HG03095 (cell line): ENCODE measurements around the gene OR4K2.
"Not testable (repeated sequence)": the region's sequence is repeated elsewhere in the genome, so short reads cannot be mapped to it uniquely, and the experiment has no call there.

Experiments used
- ATAC-seq: cut with Tn5 transposase; IDR thresholded peaks from one replicate; pipeline ENCODE4 v1.9.1; 2021; ENCODE audit warnings: moderate library complexity; ENCODE audit not compliant: unreplicated experiment

OR4K2 gene, protein sequence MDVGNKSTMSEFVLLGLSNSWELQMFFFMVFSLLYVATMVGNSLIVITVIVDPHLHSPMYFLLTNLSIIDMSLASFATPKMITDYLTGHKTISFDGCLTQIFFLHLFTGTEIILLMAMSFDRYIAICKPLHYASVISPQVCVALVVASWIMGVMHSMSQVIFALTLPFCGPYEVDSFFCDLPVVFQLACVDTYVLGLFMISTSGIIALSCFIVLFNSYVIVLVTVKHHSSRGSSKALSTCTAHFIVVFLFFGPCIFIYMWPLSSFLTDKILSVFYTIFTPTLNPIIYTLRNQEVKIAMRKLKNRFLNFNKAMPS

DNA sequence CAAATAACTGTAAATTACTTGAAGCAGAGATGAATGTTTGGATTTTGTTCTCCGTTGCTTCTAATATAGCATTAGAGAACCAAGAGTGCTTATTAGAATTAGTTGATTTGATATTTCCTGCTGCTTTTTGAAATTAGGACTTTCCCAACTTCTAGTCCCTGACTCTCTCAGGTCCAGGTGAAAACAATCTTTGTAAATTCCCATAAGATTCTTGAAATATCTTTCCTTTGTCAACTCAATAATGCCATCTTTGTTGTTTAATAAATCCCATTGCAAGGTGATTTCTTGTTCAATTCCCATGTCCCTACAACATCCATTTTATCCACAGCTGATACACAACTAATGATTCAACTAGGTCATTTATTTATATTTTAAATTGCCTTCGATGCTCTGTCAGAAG is at the start of gene OR4K2:
TSS of gene OR4K2 (plus strand) at position 301 of the 400 bp plus-strand sequence. CDS start 1,126 bp downstream, outside the sequence.
- ATAC-seq, result no peak

DNA sequence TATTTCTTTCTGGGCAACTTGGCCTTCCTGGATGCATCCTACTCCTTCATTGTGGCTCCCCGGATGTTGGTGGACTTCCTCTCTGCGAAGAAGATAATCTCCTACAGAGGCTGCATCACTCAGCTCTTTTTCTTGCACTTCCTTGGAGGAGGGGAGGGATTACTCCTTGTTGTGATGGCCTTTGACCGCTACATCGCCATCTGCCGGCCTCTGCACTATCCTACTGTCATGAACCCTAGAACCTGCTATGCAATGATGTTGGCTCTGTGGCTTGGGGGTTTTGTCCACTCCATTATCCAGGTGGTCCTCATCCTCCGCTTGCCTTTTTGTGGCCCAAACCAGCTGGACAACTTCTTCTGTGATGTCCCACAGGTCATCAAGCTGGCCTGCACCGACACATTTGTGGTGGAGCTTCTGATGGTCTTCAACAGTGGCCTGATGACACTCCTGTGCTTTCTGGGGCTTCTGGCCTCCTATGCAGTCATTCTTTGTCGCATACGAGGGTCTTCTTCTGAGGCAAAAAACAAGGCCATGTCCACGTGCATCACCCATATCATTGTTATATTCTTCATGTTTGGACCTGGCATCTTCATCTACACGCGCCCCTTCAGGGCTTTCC is 47.2 kb upstream of the OR4K2 start:
- ATAC-seq, result not testable (repeated sequence)

DNA sequence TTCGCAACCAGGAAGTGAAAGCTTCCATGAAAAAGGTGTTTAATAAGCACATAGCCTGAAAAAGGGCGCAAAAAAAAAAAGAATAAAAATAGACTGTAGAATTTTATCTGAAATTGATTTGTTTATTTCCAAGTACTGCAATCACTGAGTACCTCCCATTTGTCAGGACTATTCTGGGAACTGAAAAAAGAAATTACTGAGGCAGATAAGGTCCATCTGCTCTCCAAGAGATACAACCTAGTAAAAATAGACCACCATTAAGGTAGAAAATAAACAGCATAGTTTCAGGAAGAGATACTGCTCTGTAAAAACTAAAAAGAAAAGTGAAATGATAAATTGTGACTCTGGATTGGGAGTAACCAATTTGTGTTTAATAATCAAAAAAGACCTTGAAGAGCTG is 46.6 kb upstream of the OR4K2 start:
- no peak for ATAC-seq

DNA sequence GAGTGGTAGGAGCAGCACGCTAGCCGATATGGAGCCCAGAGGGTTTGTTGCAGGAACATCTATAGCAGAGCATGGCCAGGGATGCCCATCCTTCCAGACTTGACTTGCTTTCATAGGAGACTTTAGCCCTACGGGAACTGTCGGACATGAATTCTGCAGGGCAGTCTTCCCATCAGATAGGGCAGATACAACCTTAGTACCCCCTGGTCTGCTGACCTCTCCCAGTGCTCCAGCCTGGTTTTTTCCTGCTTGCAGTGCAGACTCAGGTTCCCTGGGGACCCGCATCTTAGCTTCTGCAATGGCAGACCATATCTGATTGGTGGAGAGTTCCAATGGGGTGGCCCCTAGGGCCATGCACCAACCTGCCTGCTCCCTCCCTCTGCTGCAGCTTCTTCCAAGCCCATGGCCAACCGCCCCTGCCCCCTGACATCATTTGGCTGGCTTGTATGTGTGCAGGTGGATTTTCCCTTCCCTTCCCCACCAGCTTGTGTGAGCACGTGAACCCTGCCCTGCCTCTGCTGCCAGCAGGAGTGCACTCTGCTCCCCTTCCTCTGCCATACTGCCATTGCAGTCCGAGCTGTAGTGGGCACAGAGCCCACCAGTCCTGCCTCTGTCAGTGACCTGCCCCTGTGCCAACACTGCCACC is 40.6 kb upstream of the OR4K2 start:
- ATAC-seq, result not testable (repeated sequence)

DNA sequence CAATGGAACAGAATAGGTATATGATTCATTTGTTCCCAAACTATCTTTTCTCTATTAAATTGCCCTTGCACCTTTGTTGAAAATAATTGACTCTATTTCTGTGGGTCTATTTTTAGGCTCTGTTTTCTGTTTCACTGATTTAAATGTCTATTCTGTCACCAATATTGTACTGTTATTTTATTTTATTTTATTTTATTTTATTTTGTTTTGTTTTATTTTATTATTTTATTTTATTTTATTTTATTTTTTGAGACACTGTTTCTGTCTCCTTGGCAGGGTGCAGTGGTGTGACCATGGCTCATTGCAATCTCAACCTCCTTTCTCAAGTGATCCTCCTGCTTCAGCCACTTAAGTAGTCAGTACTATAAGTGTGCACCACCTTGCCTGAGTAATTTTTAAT is 36.5 kb upstream of the OR4K2 start:
- no peak for ATAC-seq

DNA sequence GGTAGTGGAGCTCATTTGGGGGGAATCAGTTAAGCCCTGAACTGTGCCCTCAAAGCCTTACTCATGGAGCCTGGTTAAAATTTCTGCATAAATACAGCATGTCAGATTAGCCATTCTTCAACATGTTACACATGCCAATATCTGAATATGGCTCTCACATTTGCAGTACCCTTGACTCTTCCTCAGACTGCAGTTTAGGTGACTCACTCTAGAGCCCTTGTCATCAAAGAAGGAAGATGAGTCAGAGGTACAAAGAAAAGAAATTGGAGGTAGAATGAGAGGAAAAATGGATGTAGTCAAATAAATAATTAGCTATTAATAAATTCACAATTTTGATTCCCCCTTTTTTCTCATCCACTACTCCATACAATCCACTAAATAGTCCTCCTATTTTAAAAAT is 23.6 kb upstream of the OR4K2 start:
- ATAC-seq, result no peak

DNA sequence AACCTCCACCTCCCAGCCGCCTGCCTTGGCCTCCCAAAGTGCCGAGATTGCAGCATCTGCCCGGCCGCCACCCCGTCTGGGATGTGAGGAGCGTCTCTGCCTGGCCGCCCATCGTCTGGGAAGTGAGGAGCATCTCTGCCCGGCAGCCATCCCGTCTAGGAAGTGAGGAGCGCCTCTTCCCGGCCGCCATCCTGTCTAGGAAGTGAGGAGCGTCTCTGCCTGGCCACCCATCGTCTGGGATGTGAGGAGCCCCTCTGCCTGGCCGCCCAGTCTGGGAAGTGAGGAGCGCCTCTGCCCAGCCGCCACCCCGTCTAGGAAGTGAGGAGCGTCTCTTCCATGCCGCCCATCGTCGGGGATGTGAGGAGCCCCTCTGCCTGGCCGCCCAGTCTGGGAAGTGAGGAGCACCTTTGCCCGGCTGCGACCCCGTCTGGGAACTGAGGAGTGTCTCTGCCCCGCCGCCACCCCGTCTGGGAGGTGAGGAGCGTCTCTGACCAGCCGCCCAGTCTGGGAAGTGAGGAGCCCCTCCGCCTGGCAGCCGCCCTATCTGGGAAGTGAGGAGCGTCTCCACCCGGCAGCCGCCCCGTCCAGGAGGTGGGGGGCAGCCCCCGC is 8.8 kb upstream of the OR4K2 start:
- ATAC-seq, result not testable (repeated sequence)

DNA sequence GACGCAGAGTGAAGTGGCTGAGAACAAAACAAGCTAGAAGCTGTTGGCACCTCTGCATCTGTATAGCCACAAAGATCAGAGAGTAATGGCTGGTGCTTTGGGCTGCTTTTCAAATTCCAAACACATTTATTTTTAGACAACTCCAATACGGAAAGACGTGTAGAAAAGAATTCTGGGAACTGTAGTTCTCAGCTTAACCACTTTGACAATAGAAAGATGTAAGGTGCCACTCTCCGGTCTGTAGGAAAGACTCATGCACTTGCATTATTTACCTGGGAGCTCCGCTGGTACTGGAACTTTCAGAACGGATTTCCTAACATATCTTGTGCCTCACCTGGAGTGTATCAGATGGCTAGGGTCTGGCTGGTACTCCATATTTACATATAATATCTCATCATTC is 1.8 kb upstream of the OR4K2 start:
- no peak for ATAC-seq

DNA sequence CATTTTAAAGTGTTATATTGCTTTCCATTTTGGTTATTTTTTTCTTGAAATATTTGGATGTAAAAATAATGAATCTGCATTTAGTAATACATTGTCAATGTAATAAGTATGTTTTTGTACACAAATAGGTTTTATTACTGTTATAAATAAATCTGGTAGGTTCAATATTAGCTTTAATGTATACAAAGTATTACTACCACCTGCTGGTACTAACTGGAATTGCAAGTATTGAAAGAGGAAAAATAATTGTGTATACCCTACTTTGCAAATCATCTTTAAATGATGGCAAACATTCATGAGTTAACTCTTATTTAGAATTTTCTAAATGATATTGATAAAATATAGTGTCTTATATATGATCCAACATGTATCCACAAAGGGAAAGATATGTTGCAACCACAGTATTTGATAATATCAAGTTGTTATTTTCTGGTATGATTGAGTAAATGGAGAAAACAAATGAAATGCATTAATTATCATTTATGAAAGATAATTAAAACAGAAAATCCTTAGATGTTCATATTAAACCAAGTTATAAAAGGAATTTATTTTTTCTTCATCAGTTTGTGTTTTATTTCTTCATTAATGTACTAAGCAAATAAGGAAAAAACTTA is 3.2 kb downstream of the OR4K2 start:
- ATAC-seq, result no peak

DNA sequence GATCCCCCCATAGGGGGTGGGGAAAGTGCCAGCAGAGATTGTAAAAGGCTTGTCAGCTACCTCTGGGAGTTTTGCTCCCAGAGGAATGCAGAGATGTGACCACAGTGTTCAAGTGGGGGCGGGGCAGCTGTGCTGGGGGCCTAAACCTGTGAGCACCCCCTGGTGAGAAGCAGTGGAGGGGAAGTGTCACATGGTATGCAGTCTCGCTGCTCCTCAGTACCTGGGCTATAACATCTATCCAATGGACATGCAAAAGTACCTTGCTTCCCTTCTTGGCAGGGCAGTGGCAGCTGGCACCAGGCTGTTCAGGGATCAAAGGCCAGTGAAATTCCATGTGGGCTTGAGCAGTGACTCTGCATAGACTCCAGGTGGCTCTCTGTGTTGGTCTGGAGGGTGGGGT is 20.3 kb downstream of the OR4K2 start:
- no peak for ATAC-seq

DNA sequence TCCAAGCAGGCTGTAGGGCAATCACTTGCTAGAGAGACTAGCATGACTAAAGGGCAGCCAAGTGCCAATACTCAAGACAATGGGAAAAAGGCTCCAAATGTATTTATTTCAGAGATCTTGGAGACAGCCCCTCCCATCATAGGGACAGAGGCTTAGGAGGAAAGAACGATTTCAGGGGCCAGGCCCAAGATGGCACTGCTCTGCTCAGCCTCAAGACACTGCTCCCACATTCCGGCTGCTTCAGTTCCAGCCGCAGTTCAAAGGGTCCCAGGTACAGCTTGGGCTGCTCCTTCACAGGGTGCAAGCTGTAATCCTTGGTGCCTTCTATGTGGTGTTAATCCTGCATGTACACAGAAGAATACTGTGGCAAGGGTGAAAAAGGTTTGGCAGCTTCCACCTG is 26.1 kb downstream of the OR4K2 start:
- no peak for ATAC-seq

DNA sequence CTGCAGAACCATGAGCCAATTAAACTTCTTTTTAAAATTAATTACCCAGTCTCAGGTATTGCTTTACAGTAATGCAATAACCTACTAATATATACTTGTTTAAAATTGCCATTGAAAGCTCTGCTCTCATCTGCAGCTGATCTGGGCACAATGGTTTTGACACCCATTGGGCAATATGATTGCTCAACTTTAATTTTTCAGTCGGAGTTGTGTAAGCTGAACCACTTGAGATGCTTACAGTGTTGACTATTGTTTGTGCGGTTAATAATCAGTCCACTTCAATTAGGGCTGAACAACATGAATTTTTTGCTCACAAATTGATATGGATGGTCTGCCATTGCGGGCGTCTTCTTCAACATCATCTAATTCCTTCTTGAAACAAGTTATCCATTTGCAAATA is 27.5 kb downstream of the OR4K2 start:
- no peak for ATAC-seq

DNA sequence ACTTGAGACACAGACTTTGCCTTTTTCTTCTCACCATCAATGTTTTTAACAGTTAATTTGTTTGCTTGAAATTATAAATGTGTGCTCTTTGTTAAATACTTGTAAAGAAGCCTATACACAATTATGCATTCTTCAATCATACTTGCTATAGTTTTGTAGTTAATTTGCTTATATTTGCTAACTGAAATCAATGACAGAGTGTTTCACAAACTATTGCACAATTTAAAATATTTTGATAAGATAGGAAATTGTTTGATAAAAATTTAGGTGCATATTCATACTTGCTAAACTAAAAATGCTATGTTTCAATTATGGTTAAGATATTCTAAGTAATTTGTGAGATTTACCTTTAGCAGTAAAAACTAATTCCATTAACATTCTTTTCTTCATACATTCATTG is 31.7 kb downstream of the OR4K2 start:
- no peak for ATAC-seq

DNA sequence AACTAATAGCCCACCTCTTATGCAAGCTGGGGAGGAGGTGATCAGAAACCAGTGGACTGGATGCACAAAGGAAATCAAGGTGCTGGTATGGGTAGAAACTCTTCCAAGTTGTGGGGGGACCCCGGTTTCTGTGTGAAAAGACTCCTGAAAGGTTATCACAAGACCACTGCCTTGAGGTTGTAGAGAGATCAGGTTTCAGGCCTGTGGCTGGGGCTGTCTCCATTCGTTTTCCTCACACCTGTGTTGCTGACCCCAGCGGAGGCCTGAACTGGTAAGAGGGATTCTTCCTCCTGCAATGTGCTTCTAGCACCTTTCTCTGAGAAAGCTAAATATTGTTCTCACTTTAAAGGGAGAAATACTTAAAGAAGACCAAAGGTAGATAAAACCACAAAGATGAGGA is 36.2 kb downstream of the OR4K2 start:
- ATAC-seq, result no peak

DNA sequence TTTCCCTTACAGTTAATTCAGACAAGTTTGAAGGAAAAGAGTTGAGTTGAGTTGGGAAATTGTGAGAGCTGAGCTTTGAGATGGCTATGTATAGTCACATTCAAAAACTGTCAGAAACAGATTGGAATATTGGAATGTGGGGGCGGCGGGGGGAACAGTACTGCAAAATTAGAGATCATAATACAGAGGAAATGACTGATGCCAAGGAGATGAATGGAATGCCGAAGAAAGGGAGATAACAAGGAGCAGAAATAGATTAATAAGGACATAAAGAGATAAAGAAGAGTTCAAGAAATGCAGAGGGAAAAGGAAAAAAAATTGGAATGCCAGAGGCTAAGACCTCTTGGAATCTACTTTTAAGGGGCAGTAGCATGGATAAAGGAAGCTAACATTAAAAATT is 42.3 kb downstream of the OR4K2 start:
- ATAC-seq, result no peak

DNA sequence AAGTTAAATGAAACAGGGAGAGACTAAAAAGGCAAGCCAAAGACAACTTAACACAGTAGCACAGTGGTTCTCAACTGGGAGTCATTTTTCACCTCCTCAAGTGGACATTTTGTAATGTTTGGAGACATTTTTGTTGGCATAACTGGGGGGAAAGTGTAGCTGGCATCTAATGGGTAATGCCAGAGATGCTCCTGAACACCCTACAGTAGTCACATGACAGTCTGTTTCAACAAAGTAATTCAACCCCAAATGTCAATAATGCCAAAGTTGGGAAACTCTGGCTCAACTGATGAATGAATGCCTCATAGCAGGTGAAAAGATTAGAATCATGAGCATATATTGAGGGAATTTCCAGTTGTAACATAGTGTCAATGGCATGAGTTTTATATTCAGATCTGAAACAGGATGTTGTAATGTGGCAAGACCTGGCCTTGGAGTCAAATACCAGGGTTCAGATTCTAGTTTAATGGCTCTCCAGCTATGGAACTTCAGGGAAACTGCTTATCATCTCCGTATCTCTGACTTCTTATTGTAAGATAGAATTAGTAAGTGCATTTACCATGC is 43.1 kb downstream of the OR4K2 start:
- ATAC-seq, result no peak

DNA sequence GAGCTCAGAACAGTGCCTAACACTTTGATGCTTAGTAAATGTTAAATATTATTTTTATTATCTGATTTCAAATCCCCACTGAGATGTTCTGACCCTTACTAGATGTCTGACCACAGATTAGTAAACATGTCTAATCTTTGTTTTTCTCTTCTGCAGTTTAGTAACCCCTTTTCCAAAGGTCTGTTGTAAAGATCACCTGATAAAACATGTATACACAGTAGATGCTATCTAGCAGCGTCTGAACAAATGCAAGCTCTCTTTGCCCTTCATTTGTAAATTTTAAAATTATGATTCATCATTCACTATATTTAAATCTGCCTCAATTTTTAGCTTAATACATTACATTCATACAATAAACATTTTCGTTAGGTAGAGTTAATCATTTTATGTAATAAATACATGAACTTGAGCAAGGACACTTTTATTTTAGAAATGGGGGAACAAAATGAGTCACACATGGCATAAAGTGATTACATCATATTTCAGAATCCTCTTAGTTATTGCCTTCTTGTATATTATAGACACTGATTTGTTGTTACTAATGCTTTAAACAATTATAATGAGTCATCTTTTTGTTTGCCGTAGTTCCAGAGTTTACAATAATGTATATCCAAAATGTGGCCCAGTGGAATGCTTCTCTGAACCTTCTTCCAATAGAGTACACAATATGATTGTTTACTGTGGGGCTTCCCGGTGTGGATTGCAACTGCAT is 43.8 kb downstream of the OR4K2 start:
- no peak for ATAC-seq

DNA sequence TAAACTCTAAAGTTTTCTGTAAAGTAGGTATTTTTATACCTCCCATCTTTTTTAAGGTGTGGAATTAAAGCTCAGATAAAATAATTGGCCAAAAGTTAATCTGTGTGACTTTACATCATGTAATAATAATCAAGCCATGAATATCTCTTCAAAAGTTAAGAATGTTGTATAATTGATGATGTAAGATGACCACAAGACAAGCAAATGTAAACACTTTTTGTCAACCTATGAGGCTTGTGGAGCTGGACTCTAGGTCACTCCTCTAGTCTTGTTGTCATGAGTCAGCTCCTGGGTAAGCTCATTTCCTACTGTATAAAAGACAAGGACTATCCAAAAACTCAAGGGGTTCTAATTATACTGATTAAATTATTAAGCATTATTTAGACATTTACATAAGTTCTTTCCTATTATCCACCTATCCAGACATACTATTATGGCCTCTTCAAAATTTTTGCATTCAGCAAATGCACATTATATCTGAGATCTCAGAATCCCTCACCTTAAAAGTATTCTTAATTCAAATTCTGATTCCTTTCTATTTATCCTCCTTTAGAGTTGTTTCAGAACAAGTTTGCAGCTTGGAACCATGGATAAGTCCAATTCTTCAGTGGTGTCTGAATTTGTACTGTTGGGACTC is 45.2 kb downstream of the OR4K2 start, which contains the start of gene OR4K5:
TSS of gene OR4K5 (plus strand) at position 587 of the 637 bp plus-strand sequence. CDS start at position 587, 0 bp downstream.
- ATAC-seq, result no peak

DNA sequence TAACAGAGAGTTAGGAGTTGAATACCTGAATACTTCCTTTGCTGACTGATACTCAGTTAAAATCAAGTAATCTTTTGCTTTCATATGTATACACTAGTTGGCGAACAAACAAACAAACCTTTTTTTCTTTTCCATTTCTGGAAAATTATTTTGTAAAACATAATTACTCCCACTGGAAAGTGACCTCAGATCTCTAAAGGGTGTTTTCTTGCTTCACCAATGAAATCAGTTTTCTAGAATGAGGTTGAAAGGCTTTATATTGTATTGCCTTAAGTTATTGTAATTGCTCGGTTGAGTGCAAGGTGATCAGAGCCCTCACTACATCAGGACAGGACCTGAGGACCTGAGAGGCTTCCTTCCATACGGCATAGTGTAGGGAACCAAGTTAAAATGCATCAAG is 55.7 kb downstream of the OR4K2 start, which contains the start of gene OR4K1:
TSS of gene OR4K1 (plus strand) at position 301 of the 400 bp plus-strand sequence. CDS start 4,750 bp downstream, outside the sequence.
- no peak for ATAC-seq
